Measurements from ENCODE around the gene TCHH.

TCHH gene

DNA sequence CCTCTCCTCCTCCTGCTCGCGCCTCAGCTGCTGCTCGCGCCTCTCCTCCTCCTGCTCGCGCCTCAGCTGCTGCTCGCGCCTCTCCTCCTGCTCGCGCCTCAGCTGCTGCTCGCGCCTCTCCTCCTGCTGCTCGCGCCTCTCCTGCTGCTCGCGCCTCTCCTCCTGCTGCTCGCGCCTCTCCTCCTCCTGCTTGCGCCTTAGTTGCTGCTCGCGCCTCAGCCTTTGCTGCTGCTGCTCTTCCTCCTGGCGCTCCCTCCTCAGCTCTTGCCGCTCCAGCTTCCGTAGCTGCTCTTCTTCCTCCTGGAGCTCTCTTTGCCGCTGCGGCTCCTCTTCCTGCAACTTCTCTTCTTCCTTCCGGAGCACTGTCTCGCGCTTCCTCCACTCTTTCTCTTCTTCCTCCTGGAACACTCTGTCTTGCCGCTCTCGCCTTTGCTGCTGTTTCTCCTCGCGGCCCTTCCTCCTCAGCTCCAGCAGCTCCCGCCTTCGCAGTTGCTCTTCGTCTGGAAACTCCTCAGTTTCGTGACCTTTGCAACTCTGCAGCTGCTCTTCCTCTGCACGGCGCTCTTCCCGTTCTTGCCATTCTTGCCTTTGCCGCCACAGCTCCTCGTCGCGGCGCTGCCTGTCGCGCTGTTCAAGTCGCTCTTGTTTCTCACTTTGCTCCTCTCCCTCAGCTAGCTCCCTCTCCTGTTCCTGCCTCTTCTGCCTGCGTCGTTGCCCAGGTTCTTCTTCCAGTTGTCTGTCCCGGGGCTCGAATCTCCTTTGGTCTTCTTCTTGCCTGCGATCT lies 3.0 kb downstream of the TCHH start (continued):
- 0 out of 2 replicates have a peak, but pooled peaks have one; percentile 71 for TF ChIP-seq ZFP37 (tag by site-specific recombination; IDR thresholded peaks at IDR 0.05)
- TF ChIP-seq ZNF423 (tag by site-specific recombination; IDR thresholded peaks at IDR 0.05) = no peak
- TF ChIP-seq ZNF610 (tag by site-specific recombination; IDR thresholded peaks at IDR 0.05; ENCODE audit: borderline replicate concordance) = peak; percentile 93
- TF ChIP-seq, protein P1, sequence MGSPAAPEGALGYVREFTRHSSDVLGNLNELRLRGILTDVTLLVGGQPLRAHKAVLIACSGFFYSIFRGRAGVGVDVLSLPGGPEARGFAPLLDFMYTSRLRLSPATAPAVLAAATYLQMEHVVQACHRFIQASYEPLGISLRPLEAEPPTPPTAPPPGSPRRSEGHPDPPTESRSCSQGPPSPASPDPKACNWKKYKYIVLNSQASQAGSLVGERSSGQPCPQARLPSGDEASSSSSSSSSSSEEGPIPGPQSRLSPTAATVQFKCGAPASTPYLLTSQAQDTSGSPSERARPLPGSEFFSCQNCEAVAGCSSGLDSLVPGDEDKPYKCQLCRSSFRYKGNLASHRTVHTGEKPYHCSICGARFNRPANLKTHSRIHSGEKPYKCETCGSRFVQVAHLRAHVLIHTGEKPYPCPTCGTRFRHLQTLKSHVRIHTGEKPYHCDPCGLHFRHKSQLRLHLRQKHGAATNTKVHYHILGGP (tag by site-specific recombination; IDR thresholded peaks at IDR 0.05) = no peak
- TF ChIP-seq ZNF433 (tag by site-specific recombination; IDR thresholded peaks at IDR 0.05; ENCODE audit: low read depth) = no peak
- TF ChIP-seq FEZF1 (tag by site-specific recombination; IDR thresholded peaks at IDR 0.05) = 0 out of 2 replicates have a peak, but pooled peaks have one; percentile 36
- TF ChIP-seq ZNF596 (tag by site-specific recombination; IDR thresholded peaks at IDR 0.05) = no peak
- TF ChIP-seq ZNF311 (tag by site-specific recombination; IDR thresholded peaks at IDR 0.05; ENCODE audit: borderline replicate concordance) = no peak
- TF ChIP-seq, protein P2, sequence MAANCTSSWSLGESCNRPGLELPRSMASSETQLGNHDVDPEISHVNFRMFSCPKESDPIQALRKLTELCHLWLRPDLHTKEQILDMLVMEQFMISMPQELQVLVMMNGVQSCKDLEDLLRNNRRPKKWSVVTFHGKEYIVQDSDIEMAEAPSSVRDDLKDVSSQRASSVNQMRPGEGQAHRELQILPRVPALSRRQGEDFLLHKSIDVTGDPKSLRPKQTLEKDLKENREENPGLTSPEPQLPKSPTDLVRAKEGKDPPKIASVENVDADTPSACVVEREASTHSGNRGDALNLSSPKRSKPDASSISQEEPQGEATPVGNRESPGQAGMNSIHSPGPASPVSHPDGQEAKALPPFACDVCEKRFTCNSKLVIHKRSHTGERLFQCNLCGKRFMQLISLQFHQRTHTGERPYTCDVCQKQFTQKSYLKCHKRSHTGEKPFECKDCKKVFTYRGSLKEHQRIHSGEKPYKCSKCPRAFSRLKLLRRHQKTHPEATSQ (tag by site-specific recombination; IDR thresholded peaks at IDR 0.05) = no peak
- TF ChIP-seq GLIS1 (tag by site-specific recombination; IDR thresholded peaks at IDR 0.05) = no peak
- no peak for TF ChIP-seq ZNF521 (tag by site-specific recombination; IDR thresholded peaks at IDR 0.05)
- TF ChIP-seq ZNF211 (tag by site-specific recombination; IDR thresholded peaks at IDR 0.05; ENCODE audit: low read depth) = no peak
- TF ChIP-seq, protein P3, sequence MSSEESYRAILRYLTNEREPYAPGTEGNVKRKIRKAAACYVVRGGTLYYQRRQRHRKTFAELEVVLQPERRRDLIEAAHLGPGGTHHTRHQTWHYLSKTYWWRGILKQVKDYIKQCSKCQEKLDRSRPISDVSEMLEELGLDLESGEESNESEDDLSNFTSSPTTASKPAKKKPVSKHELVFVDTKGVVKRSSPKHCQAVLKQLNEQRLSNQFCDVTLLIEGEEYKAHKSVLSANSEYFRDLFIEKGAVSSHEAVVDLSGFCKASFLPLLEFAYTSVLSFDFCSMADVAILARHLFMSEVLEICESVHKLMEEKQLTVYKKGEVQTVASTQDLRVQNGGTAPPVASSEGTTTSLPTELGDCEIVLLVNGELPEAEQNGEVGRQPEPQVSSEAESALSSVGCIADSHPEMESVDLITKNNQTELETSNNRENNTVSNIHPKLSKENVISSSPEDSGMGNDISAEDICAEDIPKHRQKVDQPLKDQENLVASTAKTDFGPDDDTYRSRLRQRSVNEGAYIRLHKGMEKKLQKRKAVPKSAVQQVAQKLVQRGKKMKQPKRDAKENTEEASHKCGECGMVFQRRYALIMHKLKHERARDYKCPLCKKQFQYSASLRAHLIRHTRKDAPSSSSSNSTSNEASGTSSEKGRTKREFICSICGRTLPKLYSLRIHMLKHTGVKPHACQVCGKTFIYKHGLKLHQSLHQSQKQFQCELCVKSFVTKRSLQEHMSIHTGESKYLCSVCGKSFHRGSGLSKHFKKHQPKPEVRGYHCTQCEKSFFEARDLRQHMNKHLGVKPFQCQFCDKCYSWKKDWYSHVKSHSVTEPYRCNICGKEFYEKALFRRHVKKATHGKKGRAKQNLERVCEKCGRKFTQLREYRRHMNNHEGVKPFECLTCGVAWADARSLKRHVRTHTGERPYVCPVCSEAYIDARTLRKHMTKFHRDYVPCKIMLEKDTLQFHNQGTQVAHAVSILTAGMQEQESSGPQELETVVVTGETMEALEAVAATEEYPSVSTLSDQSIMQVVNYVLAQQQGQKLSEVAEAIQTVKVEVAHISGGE (tag by site-specific recombination; conservative IDR thresholded peaks at IDR 0.05; ENCODE audit: low read depth) = no peak
- TF ChIP-seq SP2 (tag by site-specific recombination; IDR thresholded peaks at IDR 0.05) = no peak
- TF ChIP-seq ZNF214 (tag by site-specific recombination; IDR thresholded peaks at IDR 0.05; ENCODE audit: borderline replicate concordance) = no peak
- TF ChIP-seq, protein P4, sequence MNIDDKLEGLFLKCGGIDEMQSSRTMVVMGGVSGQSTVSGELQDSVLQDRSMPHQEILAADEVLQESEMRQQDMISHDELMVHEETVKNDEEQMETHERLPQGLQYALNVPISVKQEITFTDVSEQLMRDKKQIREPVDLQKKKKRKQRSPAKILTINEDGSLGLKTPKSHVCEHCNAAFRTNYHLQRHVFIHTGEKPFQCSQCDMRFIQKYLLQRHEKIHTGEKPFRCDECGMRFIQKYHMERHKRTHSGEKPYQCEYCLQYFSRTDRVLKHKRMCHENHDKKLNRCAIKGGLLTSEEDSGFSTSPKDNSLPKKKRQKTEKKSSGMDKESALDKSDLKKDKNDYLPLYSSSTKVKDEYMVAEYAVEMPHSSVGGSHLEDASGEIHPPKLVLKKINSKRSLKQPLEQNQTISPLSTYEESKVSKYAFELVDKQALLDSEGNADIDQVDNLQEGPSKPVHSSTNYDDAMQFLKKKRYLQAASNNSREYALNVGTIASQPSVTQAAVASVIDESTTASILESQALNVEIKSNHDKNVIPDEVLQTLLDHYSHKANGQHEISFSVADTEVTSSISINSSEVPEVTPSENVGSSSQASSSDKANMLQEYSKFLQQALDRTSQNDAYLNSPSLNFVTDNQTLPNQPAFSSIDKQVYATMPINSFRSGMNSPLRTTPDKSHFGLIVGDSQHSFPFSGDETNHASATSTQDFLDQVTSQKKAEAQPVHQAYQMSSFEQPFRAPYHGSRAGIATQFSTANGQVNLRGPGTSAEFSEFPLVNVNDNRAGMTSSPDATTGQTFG (tag by site-specific recombination; IDR thresholded peaks at IDR 0.05; ENCODE audit: borderline replicate concordance) = no peak
- TF ChIP-seq ZSCAN23 (tag by site-specific recombination; IDR thresholded peaks at IDR 0.05) = no peak
- no peak for TF ChIP-seq ZNF112 (tag by site-specific recombination; IDR thresholded peaks at IDR 0.05)
- TF ChIP-seq, protein P5, sequence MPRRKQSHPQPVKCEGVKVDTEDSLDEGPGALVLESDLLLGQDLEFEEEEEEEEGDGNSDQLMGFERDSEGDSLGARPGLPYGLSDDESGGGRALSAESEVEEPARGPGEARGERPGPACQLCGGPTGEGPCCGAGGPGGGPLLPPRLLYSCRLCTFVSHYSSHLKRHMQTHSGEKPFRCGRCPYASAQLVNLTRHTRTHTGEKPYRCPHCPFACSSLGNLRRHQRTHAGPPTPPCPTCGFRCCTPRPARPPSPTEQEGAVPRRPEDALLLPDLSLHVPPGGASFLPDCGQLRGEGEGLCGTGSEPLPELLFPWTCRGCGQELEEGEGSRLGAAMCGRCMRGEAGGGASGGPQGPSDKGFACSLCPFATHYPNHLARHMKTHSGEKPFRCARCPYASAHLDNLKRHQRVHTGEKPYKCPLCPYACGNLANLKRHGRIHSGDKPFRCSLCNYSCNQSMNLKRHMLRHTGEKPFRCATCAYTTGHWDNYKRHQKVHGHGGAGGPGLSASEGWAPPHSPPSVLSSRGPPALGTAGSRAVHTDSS (tag by site-specific recombination; IDR thresholded peaks at IDR 0.05) = peak; percentile 69
- no peak for TF ChIP-seq BCL11B (tag by site-specific recombination; IDR thresholded peaks at IDR 0.05; ENCODE audit: low read depth)
- no peak for TF ChIP-seq ZNF654 (tag by site-specific recombination; IDR thresholded peaks at IDR 0.05; ENCODE audit: low read depth)
- TF ChIP-seq, protein P6, sequence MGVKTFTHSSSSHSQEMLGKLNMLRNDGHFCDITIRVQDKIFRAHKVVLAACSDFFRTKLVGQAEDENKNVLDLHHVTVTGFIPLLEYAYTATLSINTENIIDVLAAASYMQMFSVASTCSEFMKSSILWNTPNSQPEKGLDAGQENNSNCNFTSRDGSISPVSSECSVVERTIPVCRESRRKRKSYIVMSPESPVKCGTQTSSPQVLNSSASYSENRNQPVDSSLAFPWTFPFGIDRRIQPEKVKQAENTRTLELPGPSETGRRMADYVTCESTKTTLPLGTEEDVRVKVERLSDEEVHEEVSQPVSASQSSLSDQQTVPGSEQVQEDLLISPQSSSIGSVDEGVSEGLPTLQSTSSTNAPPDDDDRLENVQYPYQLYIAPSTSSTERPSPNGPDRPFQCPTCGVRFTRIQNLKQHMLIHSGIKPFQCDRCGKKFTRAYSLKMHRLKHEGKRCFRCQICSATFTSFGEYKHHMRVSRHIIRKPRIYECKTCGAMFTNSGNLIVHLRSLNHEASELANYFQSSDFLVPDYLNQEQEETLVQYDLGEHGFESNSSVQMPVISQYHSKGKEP (tag by site-specific recombination; IDR thresholded peaks at IDR 0.05) = no peak
- 0 out of 2 replicates have a peak, but pooled peaks have one; percentile 76 for TF ChIP-seq ZNF169 (tag by site-specific recombination; IDR thresholded peaks at IDR 0.05)
- TF ChIP-seq, protein P7, sequence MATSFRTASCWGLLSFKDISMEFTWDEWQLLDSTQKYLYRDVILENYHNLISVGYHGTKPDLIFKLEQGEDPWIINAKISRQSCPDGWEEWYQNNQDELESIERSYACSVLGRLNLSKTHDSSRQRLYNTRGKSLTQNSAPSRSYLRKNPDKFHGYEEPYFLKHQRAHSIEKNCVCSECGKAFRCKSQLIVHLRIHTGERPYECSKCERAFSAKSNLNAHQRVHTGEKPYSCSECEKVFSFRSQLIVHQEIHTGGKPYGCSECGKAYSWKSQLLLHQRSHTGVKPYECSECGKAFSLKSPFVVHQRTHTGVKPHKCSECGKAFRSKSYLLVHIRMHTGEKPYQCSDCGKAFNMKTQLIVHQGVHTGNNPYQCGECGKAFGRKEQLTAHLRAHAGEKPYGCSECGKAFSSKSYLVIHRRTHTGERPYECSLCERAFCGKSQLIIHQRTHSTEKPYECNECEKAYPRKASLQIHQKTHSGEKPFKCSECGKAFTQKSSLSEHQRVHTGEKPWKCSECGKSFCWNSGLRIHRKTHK (tag by site-specific recombination; IDR thresholded peaks at IDR 0.05) = no peak
- TF ChIP-seq ZSCAN16 (tag by site-specific recombination; IDR thresholded peaks at IDR 0.05) = no peak
- no peak; the same call in 1 of the 2 replicates for TF ChIP-seq TRIM28 (IDR thresholded peaks at IDR 0.05; ENCODE audit: borderline replicate concordance, low read length)
